Measurements from ENCODE around the gene MTIF2. TPM values are rescaled to one million over a fixed set of nuclear protein-coding genes. Genes with fewer than 3 reads are reported as not detected.

The MTIF2 gene
- total and polyA plus RNA-seq, 7 donors = 15.0 to 37.5 (median 27.1) TPM

DNA sequence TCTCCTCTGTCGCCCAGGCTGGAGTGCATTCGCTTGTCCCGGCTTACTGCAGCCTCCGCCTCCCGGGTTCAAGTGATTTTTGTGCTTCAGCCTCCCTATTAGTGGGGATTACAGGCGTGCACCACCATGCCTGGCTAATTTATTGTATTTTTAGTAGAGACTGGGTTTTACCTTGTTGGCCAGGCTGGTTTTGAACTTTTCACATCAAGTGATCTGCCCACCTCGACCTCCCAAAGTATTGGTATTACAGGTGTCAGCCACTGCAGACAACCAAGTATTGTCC, 35.4 kb downstream of the MTIF2 start:
- peaks cover 10 to 45% (median 23%) of the 10 kb centered on the region in 4 donors for H3K36me3 ChIP-seq
- no peaks in the 10 kb centered on the region for H3K27me3 ChIP-seq
- WGBS, 2 donors = 44 to 74% methylated on average over 7 of the region's 7 CpGs
- H3K27ac ChIP-seq = peak overlapping the region; percentile 92 to 95 (median 92)
- intact Hi-C loops (cut with DNase I) = loop anchor here (2.0 to 5.0 kb wide), 4 partner anchors 35 to 184 kb away; partner anchors contain the start of genes CCDC88A, MTIF2 and RTN4
- TF ChIP-seq POLR2A (IDR thresholded peaks at IDR 0.05) = no peak
- TF ChIP-seq, protein P1, sequence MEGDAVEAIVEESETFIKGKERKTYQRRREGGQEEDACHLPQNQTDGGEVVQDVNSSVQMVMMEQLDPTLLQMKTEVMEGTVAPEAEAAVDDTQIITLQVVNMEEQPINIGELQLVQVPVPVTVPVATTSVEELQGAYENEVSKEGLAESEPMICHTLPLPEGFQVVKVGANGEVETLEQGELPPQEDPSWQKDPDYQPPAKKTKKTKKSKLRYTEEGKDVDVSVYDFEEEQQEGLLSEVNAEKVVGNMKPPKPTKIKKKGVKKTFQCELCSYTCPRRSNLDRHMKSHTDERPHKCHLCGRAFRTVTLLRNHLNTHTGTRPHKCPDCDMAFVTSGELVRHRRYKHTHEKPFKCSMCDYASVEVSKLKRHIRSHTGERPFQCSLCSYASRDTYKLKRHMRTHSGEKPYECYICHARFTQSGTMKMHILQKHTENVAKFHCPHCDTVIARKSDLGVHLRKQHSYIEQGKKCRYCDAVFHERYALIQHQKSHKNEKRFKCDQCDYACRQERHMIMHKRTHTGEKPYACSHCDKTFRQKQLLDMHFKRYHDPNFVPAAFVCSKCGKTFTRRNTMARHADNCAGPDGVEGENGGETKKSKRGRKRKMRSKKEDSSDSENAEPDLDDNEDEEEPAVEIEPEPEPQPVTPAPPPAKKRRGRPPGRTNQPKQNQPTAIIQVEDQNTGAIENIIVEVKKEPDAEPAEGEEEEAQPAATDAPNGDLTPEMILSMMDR (IDR thresholded peaks at IDR 0.05) = no peak
- TF ChIP-seq POLR2AphosphoS5 (IDR thresholded peaks at IDR 0.05) = no peak
- TF ChIP-seq EP300 (IDR thresholded peaks at IDR 0.05) = no peak
- DNase-seq = no peak
- peak overlapping the region in 3 of 4 donors; percentile 87 to 92 (median 89) for H3K4me3 ChIP-seq
- no peaks in the 10 kb centered on the region for H3K9me3 ChIP-seq
- H3K4me1 ChIP-seq = peaks cover 0 to 28% (median 18%) of the 10 kb centered on the region in 4 donors

DNA sequence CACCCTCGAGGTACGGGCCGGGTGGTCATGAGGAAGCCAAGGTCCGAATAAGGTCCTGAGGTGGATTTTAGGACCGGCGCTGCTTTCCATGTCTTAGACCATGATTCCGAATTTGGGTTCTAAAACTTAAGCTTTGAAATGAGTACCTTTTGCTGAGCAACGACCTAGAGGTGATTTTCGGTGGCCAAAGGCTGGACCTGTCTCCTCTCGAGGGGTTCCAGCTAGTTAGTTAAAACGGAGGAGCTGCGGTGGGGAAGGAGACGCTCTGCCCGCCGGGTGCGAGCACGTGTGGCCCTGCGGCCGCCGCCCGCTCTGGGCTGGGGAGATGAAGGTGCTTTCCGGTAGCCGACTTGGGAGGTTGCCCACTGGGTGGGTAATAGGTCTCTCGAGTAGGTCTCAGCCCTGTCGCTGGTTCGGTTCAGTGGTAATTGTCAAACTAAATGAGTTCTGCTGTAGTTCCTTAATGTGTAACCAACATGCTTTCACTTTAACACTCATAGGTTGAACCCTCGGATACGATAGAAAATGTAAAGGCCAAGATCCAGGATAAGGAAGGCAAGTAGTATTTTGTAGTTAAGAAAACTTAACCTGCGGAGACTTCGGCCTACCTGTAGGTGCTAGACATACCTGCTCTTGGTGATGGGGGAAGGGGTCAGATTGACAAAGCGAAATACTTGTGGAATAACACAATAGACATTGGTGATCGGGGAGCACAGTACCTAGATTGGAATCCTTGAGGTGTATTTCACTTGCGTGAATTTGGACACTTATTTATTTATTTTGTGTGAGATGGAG, 36.0 kb downstream of the MTIF2 start:
- WGBS, 2 donors = 2 to 4% methylated on average over 33 of the region's 33 CpGs

DNA sequence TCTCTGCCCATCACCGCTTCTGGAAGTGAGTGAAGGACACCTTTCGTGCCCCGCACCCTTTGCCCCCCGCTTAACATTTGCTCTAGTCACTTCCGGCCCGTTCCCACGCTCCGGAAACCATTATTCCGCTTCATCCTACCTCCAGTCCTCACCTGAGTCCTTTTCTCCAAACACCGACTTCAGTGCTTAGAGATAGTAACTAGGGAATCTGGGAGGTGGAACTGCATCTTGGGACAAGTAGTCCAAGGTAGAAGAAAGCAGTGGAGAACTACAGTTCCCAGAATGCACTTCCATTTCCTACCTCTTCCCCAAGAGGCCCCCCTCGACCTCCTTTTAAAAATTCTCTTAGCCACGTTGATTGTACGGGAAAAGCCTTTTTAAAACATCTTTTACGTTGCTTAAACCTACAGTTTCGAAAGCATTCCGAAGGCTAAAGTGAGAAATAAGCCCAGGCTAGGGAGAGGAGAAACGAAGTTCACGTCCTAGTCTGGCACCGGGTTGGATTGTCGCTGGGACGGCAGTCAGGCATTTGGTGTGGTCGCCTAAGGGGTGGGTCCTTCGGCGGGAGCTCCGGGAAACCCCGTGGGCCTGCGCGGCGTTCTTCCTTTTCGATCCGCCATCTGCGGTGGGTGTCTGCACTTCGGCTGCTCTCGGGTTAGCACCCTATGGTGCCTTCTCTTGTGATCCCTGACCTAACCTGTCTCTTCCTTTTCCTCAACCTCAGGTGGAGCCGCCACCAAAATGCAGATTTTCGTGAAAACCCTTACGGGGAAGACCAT, 36.8 kb downstream of the MTIF2 start, which contains the start of the genes CLHC1 and RPS27A:
CLHC1 (minus strand) TSS at position 210 of the 779 bp plus-strand sequence. CDS start 9,882 bp downstream, outside the sequence.
RPS27A (plus strand) TSS at position 605 of the 779 bp plus-strand sequence; CDS start at position 742, 137 bp downstream.
- 0% methylated on average over 37 of the region's 37 CpGs for WGBS, 2 donors
- H3K27ac ChIP-seq = peak within 1 kb of the TSS; percentile 92 to 95 (median 92)
- H3K9me3 ChIP-seq = no peaks in the 10 kb centered on the region
- DNase-seq = peak; percentile 94
- H3K27me3 ChIP-seq = no peaks in the 10 kb centered on the region
- peak within 1 kb of the TSS; percentile 74 to 92 (median 88) for H3K4me3 ChIP-seq
- H3K36me3 ChIP-seq = peaks cover 10 to 35% (median 23%) of the 10 kb centered on the region in 4 donors
- TF ChIP-seq POLR2AphosphoS5 (IDR thresholded peaks at IDR 0.05) (peak; percentile 92 to 97 (median 96)), POLR2A (IDR thresholded peaks at IDR 0.05) (peak; percentile 80 to 86), EP300 (IDR thresholded peaks at IDR 0.05) (no peak)
- TF ChIP-seq, protein P1 (IDR thresholded peaks at IDR 0.05) = no peak
- intact Hi-C loops (cut with DNase I) = loop anchor here (2.0 to 5.0 kb wide), 4 partner anchors 37 to 185 kb away; partner anchors contain the start of genes CCDC88A, MTIF2 and RTN4
- peaks cover 0 to 34% (median 18%) of the 10 kb centered on the region in 4 donors for H3K4me1 ChIP-seq

More for the DNA sequence above, 36.0 kb downstream of the MTIF2 start:
- Histone ChIP-seq H3K9me3 (no peaks in the 10 kb centered on the region), H3K27ac (peak overlapping the region; percentile 92 to 95 (median 92)), H3K4me3 (peak overlapping the region; percentile 74 to 92 (median 88)), H3K36me3 (peaks cover 10 to 40% (median 23%) of the 10 kb centered on the region in 4 donors), H3K27me3 (no peaks in the 10 kb centered on the region), H3K4me1 (peaks cover 0 to 28% (median 18%) of the 10 kb centered on the region in 4 donors)
- peak; percentile 75 for DNase-seq
- intact Hi-C loops (cut with DNase I) = loop anchor here (2.0 to 5.0 kb wide), 4 partner anchors 36 to 184 kb away; partner anchors contain the start of genes CCDC88A, MTIF2 and RTN4
- TF ChIP-seq EP300 (IDR thresholded peaks at IDR 0.05) (no peak), POLR2A (IDR thresholded peaks at IDR 0.05) (no peak), POLR2AphosphoS5 (IDR thresholded peaks at IDR 0.05) (no peak)
- TF ChIP-seq, protein P1 (IDR thresholded peaks at IDR 0.05) = no peak

DNA sequence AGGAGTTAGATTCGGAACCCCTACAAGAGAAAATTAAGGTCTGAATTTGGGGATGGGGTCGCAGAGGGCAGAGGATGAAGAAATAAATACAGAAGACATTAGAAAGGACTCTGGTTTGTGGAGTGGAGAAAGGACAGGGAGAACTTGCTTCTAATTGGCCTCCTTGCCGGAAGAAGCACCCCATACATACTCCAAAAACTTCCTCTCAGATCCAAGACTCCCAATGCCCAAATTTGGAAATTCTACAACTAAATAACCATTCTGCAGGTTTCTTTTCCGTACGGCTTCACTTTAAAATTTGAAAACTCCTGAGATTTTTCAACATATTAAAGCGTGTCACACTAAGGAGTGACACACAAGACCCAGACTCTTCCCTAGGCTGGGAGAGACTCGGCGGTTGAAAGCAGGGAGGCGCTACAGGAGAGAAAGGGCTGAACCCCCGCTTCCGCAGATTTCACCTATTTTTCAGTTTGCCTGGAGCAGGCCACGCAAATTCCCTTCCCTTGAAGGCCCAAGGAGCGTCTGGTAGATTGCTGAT, 37.4 kb downstream of the MTIF2 start:
- H3K27ac ChIP-seq = peak overlapping the region; percentile 92 to 95 (median 92)
- H3K9me3 ChIP-seq = no peaks in the 10 kb centered on the region
- no peak for DNase-seq
- H3K4me1 ChIP-seq = peaks cover 0 to 41% (median 18%) of the 10 kb centered on the region in 4 donors
- intact Hi-C loops (cut with DNase I) = loop anchor here (2.0 to 5.0 kb wide), 4 partner anchors 37 to 186 kb away; partner anchors contain the start of genes CCDC88A, MTIF2 and RTN4
- WGBS, 2 donors = 2 to 7% methylated on average over 13 of the region's 13 CpGs
- TF ChIP-seq POLR2AphosphoS5 (IDR thresholded peaks at IDR 0.05) = no peak
- TF ChIP-seq, protein P1 (IDR thresholded peaks at IDR 0.05) = no peak
- TF ChIP-seq POLR2A (IDR thresholded peaks at IDR 0.05) = no peak
- TF ChIP-seq EP300 (IDR thresholded peaks at IDR 0.05) = no peak
- no peaks in the 10 kb centered on the region for H3K27me3 ChIP-seq
- H3K4me3 ChIP-seq = peak overlapping the region; percentile 74 to 92 (median 88)
- peaks cover 10 to 29% (median 23%) of the 10 kb centered on the region in 4 donors for H3K36me3 ChIP-seq

Data from sigmoid colon (tissue), 7 donors.